AG08395 (cell line): ENCODE results near the gene MYRF.
A peak's percentile ranks its signal among the peaks of the same experiment; 100 is the strongest.

Experiments
- DNase-seq: peaks from one replicate; pipeline ENCODE4 v3.0.0; 2012; ENCODE audit warnings: mixed read lengths, low spot score

MYRF gene

DNA sequence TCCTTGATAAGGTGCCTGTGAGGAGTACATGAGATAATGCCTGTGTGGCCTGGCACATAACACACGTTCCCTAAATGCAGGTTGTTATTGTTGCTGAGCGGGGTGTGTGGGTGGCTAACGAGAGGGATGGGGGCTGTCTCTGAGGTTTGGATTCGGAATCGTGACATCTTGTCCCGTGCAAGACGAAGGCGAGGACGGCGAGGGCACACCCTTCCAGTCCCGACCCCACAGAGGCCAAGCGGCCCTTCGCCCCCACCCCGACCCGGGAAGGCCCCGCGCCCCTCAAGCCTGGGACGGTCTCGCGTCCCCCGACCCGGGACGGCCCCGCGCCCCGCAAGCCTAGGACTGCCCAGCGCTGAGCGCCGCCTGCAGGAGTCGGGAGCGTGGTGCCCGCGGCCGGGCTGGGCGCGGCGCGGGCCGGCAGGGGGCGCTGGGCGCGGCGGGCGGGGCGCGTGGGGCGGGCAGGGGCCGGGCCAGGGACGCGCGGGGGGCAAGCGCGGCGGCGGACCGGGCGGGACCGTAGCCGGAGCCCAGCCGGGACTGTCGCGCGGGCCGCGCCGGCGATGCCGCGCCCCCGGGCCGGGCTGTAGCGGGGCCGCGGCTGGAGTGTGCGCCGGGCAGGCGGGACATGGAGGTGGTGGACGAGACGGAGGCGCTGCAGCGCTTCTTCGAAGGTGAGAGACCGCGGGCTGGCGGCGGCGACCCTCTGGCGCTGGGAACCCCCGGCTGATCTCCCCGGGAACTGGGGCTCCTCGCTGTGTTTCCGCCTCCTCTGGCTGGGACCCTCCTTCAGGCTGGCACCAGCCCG is at the start of gene MYRF:
Gene MYRF (plus strand): TSS at position 520 of the 808 bp plus-strand sequence. CDS start 109 bp downstream, at position 629.
- DNase-seq: peak; percentile 70

GRCh38 chr11:61702701-61703312 is 49.6 kb upstream of the MYRF start:
- no peak for DNase-seq

- no peak for DNase-seq
These were observed 47.6 kb upstream of the MYRF start for GRCh38 chr11:61704838-61705237.

DNA sequence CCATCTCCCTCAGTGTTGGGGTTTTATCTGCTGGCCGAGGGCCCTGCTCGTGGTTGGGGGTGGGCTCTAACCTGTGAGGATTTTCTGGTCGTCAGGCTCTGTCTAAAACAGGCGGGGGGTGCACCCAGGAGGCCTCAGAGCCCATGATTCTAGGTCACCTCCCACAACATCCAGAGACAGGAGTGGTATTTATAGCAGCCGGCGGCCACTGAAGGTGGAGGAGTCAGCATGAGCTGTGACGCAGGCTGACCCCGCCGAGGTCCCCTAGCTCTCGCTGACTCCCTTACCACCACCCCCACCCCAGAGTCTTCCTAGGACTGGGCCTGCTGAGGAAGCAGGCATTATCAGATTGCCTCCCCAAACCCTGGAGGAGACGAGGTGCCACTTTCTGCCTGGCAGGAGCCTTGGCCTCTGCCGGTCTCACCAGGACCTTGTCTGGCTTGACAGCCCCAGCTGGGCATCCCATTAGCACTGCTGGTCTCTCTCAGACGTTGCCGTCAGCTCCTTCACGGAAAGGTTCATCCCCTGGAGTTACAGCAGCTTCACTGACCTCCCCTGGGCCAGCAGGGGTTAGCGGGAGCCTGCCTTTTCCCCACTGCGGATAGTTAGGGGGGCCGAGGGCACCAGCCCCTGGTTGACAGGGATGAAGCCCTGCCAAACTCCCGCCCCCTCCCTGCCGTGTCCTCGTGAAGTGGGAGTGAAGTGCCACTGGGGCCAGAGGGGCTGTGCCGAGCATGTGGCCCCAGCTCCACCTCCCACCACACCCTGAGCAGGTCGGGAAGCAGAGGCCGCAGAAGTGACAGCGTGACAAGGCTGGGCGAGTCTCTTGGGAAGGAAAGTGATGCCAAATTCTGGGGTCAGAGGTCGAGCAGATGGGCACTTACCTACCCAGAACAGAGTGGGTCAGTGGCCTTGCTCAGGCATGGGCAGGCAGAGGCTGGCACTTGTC is 45.7 kb upstream of the MYRF start:
- no peak for DNase-seq

GRCh38 chr11:61707574-61707973 is 44.9 kb upstream of the MYRF start:
- no peak for DNase-seq

GRCh38 chr11:61709110-61709509 is 43.3 kb upstream of the MYRF start:
- no peak for DNase-seq

DNA sequence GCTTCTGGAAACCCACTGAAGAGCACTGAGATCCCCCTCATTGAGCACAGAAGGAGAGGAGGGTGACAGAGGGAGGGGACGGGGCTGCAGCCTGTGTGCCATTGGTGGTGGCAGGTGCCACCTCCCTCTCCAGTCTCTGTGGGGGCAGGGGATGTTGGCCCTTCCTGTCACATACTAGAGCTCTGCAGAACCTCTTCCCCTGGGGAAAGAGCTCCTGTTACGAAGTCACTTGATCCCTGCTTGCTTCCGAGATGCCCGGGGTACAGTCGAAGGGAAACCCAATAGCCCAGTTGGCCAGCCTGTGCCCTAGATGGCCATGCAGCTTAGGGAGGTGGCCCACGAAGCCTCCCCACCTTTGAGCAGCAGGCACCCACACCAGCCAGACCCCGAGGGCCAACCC is 42.9 kb upstream of the MYRF start:
- DNase-seq: no peak

- no peak for DNase-seq
These were observed 42.4 kb upstream of the MYRF start for GRCh38 chr11:61710019-61710418.

DNA sequence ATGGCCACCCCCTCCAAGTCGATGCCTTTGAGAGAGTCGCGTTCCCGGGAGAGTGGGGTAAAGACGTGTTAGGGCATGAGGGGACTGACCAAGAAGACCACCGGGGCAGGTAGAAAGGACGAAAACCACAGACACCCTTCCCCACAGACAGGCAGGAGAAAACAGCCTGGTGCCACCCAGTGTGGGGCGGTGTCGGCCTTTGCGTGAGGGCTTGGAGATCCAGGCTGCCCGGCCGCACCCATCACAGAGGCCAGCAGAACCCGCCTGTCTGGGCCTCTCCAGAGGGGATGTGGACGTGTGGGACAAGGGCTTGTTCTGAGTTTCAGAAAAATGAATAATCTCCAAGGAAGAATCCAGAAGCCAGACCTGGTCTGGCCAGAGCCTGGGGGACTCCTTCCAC is 41.4 kb upstream of the MYRF start:
- DNase-seq: no peak

- DNase-seq: no peak
These were observed 40.9 kb upstream of the MYRF start for GRCh38 chr11:61711498-61711897.

GRCh38 chr11:61712314-61712713 is 40.1 kb upstream of the MYRF start:
- DNase-seq: no peak

DNA sequence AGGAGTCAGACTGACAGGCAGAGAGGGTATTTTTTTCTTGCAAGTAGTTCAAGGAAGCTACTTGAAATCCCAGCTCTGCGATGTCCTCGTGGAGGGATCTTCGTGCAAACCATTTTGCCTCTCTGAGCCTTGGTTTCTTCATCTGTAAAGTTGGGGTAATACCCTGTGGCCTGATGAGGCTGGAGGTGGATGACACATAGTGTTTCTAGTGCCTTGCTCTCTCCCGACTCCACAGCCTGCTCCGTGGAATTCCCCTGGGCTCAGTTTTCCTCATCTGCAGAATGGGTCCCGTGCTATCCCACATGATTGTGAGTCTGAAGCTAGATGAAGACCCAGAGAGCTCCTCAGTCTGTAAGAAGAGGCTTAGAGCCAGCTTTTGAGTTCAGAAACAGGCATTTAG is 39.6 kb upstream of the MYRF start:
- DNase-seq: no peak

DNA sequence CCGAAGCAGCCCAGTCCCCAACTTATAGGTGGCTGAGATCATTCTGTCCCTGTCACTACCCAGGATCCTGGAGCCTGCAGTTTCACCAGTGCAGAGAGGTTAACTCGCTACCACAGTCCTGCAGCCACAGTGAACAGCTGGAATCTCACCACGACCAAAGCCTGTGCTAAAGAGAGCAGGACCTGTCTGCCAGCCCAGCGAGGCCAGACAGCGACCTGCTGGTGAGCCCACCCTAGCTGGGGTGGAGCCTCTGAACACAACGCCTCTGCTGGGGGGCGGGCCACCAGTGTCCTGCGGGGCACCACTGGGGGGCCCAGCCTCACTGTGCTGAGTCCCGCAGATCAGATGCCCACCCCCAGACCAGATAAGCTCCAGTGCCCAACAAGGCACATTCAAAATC is 39.0 kb upstream of the MYRF start:
- DNase-seq: no peak

GRCh38 chr11:61713906-61714305 is 38.5 kb upstream of the MYRF start:
- no peak for DNase-seq

- no peak for DNase-seq
These were observed 38.1 kb upstream of the MYRF start for GRCh38 chr11:61714316-61714715.

DNA sequence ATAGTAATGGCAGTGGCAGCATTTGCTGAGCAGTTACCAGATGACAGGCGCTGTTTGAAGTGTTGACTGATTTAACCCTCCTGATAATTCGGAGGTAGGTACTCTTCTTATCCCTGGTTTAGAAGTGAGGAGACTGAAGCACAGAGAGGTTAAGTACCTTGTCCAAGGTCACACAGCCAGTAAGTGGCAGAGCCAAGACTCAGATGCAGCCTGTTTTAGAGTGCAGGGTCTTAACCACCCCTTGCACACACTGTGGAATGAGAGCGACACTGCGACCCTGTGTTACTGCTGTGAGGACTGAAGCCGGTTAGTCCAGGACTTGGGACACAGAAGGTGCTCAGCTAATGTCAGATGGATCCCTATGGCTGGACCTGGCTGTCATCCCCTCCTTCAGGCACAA is 37.5 kb upstream of the MYRF start:
- no peak for DNase-seq

GRCh38 chr11:61715867-61716266 is 36.6 kb upstream of the MYRF start:
- DNase-seq: no peak

GRCh38 chr11:61716478-61717285 is 35.8 kb upstream of the MYRF start:
- DNase-seq: no peak

GRCh38 chr11:61717286-61718033 is 35.0 kb upstream of the MYRF start:
- DNase-seq: no peak

DNA sequence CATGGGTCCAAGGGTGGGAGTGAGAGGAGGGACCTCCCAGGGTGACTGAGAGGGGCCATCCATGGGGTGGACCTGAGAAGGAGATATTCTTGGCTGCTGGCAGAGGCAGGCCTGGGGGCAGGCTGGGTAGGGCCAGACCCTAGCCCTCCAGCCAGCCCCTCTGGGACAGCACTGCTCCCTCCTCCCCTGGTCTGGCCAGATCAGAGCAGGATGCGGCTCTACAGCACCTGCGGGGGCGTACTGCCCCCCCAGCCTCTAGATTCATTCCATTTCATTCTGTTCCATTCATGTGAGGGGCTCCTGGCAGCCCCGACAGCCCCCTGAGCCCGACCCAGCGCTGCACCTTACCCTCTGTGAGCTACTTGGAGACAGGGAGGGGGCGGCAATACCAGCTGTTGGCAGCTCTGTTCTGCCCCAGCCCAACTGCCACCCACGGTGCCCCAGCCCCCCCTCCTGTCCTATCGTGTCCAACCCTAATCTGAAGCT is 34.3 kb upstream of the MYRF start:
- DNase-seq: no peak
